Activated naive CD4-positive, alpha-beta T cell (primary cell): ENCODE measurements around the gene STK32B.
"Not testable (repeated sequence)": the region's sequence is repeated elsewhere in the genome, so short reads cannot be mapped to it uniquely, and the experiment has no call there.

ENCODE experiments used
- DNase-seq, 4 experiments: peaks; one replicate each; lab custom pipeline; 2025; lab: John Stamatoyannopoulos, UW

Gene STK32B

DNA sequence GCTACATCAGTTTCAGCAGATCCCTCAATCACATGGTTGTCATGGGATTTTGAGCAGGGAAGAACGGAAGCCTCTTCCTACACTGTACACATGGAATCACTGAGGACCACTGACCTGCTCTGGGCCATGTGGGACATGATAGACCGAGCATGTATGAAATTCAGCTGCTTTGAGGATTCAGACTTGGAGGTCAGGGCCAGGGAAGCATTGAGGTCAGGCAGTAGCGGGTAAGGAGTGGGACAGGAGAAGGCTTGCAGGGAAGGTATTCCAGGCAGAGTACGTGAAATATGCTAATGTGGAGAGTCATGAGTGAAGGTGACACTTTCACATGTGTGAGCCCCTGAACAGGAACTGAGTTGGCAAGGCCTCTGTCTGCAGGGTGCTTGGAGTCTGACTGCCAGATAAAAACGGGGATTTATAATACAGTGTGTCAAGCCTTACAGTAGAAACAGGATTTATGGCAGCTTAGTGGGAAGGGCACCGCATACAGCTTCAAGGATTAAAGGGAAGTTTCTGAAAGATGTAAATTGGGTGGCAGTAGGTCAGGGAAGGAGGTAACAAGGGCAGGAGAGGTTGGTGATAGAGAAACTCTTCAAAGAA, 111.7 kb downstream of the STK32B start:
- DNase-seq = no peak

DNA sequence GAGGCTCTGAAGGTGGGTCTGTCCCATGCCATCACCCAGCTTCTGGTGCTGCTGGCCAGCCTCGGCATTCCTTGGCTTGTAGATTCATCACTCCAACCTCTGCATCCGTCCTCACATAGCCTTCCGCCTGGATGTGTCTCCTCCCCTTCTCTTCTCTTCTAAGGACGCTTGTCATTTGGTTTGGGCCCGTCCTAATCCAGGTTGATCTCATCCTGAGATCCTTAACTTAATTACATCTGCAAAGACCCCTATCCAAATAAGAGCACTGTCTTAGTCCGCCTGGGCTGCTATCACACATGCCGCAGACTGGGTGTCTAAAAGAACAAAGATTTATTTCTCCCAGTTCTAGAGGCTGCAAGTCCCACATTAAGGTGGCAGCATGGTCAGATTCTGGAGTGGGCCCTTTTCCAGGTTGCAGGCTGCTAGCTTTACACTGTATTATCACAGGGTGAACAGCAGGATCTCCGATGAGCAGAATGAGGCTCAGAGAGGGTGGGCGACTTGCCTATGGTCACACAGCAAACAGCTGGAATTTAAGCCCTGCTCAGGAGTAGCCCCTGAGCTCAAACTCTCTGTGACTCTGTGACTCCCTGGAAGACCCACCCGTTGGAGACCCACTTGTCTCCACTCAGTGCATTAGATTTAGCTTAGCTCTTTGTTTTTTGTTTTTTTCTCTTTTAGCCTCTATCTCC, 113.1 kb downstream of the STK32B start:
- DNase-seq = no peak

DNA sequence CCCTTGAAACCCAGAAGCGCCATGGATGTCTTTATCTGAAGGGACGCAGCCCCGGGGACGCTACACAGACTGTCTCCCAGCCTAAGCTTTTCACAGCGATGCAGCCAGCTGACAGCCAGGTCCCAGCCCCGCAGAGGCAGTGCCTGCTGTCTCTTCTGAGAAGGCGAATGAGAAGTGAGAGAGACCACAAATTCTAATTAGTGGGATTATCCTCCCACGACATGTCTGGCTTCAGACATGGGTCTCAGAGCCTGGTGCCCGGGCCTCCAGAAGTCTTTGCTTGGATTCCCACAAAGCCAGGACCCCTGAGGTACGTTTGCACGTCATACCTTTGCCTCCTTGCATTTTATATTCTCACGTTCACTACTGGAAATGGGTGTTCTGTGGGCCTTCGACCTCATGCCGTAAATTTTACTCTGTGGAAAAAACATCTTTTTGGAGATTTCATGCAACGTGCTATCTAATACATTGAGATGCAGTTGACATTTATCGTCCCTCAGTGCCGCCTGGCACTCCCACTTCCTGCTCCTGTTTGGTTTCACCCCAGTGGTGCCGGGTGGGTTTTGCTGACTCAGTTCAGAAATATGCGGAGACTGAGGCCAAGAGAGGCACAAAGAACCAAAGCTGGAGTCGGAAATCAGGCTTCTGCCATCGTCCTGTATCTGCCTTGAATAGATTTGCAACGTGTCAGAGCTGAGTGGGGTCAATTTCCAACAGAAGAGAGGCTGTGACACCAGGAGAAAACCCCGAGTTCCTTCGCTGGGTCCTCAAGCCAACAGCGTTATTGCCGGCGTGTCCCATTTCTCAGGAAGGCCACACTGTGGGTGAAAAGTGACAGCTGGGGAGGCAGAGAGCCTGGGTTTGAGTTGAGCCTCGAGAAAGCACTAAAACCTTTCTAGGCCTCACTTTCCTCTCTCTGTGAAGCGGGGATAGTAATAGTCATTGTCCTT, 114.4 kb downstream of the STK32B start:
- no peak for DNase-seq

- DNase-seq = no peak
These were observed 115.1 kb downstream of the STK32B start for GRCh38 chr4:5166377-5166776.

- DNase-seq = no peak
These were observed 117.6 kb downstream of the STK32B start for GRCh38 chr4:5168891-5169290.

GRCh38 chr4:5175836-5176235, 124.6 kb downstream of the STK32B start:
- DNase-seq = not testable (repeated sequence)

- DNase-seq = no peak
These were observed 133.3 kb downstream of the STK32B start for GRCh38 chr4:5184606-5185005.

- DNase-seq = no peak
These were observed 134.3 kb downstream of the STK32B start for GRCh38 chr4:5185551-5185950.

- no peak for DNase-seq
These were observed 135.2 kb downstream of the STK32B start for GRCh38 chr4:5186271-5187064.

GRCh38 chr4:5188130-5188529, 136.8 kb downstream of the STK32B start:
- no peak for DNase-seq

- DNase-seq = no peak
These were observed 140.6 kb downstream of the STK32B start for GRCh38 chr4:5191831-5192230.

DNA sequence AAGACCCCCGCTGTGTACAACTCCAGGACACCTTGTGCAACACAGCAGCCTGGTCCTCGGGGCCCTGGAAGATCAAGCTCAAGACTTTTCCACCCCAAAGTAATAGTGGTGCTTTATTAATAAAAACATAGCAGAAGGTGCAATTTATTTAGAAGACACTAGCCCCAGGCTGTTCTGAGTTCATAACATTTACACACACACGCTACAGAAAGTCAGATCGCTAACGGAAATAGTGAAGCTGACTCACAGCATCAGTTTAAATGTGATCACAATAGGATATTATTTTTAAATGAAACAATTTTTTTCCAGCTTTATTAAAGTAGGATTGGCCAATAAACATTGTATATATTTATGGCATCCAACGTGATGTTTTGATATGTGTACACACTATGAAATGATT, 141.0 kb downstream of the STK32B start:
- DNase-seq = no peak

- no peak for DNase-seq
These were observed 141.4 kb downstream of the STK32B start for GRCh38 chr4:5192678-5193077.

- DNase-seq = no peak
These were observed 147.6 kb downstream of the STK32B start for GRCh38 chr4:5198656-5199541.

DNA sequence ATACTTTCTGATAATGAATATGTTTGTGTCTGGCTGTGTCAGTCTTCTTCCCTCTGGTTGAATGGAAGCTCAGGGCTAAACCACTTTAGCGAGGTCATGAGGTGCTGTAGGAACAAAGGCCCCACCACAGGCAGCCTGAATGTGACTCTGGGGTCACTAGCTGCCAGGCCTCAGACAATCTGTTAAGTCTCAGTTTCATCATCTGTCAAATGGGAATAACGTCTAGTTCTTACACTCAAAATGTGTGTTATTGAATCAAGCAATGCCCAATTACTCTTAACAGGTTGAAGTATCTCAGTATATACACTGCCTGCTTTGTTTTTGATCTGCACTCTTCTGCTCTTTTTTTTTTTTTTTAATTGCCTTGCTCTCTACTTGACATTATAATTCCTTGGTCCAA, 148.6 kb downstream of the STK32B start:
- no peak for DNase-seq

GRCh38 chr4:5200513-5200912, 149.2 kb downstream of the STK32B start:
- DNase-seq = no peak

GRCh38 chr4:5203309-5203992, 152.2 kb downstream of the STK32B start:
- DNase-seq = no peak

GRCh38 chr4:5203993-5204310, 152.7 kb downstream of the STK32B start:
- DNase-seq = no peak

DNA sequence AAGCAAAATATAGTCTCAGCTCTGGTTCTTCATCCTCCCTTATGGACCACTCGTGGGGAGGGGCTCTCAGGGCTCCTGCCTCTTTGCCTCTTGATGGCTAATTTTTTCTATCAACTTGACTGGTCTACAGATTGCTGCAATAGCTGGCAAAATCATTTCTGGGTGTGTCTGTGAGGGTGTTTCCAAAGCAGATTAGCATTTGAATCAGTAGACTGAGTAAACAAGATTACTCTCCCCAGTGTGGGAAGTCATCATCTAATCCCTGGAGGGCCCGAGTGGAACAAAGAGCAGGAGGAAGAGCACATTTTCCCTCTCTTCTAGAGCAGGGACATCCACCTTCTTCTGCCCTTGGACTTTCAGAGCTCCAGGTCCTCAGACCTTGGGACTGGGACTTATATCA, 153.5 kb downstream of the STK32B start:
- no peak for DNase-seq

DNA sequence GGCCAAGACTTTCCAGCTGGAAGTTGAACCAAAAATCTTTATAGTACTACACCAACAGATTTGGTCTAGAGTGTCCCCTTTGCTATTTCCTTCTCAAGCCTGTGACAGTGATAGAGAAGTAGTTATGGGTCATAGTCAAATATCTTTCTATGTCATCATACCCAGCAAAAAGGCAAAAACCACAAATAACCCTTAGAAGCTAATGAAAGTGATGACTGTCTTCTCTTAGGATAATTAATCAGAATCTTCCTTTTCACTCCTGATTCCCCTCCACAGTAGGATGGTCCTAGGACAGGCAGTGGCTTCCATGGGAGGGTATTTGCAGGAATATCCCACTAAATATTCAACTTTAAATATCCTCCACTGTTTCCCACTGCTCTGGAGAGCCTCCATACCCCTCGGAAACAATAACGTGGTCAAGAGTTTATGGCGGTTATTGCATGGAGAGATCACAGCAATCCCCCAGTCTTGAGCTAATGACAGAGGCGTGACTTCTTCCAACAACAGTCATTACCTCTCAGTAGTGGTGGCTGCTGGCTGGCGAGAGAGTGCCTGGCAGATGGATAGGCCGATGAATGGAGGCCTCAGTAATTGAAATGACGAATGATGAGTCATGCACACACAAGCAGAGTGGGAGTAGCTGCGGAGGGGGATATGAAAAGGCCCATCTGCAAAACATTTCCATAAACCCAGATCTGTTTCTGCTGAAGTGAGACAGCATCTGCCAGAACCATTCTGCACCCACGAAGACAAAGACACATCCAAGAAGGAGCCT, 154.9 kb downstream of the STK32B start:
- no peak for DNase-seq
